Smooth muscle cell (in vitro differentiated cells): ENCODE data around the gene SEPTIN2. TPM values are rescaled to one million over a fixed set of nuclear protein-coding genes. Genes with fewer than 3 reads are reported as not detected.
"Not testable (repeated sequence)": the region's sequence is repeated elsewhere in the genome, so short reads cannot be mapped to it uniquely, and the experiment has no call there.

Experiments
- DNase-seq: peaks from one replicate; lab custom pipeline; 2025; ENCODE audit not compliant: unreplicated experiment; lab: John Stamatoyannopoulos, UW
- H2AFZ ChIP-seq: fragments of 200-600 bp; sonication (generic); 2 replicates; pipeline ENCODE4 v1.6.0; 2016; ENCODE audit warnings: antibody characterized with exemption, low read depth, mild to moderate bottlenecking
- H3F3A ChIP-seq: fragments of 200-600 bp; sonication (generic); 2 replicates; pipeline ENCODE4 v1.6.0; 2017; ENCODE audit warnings: antibody characterized with exemption, low read depth
- H3K27ac ChIP-seq: fragments of 200-600 bp; sonication (generic); 2 replicates; pipeline ENCODE4 v1.5.1; 2016; ENCODE audit warnings: low read depth, mild to moderate bottlenecking
- H3K27me3 ChIP-seq: fragments of 200-600 bp; sonication (generic); 2 replicates; pipeline ENCODE4 v1.6.1; 2016; ENCODE audit warnings: low read depth, mild to moderate bottlenecking
- H3K36me3 ChIP-seq: fragments of 200-600 bp; sonication (generic); 2 replicates; pipeline ENCODE4 v1.5.1; 2016; ENCODE audit warnings: low read depth
- H3K4me1 ChIP-seq: fragments of 200-600 bp; sonication (generic); 2 replicates; pipeline ENCODE4 v1.5.1; 2016; ENCODE audit warnings: low read depth
- H3K4me2 ChIP-seq: fragments of 200-600 bp; sonication (generic); 2 replicates; pipeline ENCODE4 v1.6.0; 2016; ENCODE audit warnings: mild to moderate bottlenecking
- H3K4me3 ChIP-seq: fragments of 200-600 bp; sonication (generic); 2 replicates; pipeline ENCODE4 v1.5.1; 2016; ENCODE audit warnings: mild to moderate bottlenecking
- H3K79me2 ChIP-seq: fragments of 200-600 bp; sonication (generic); 2 replicates; pipeline ENCODE4 v1.6.0; 2016; ENCODE audit warnings: low read depth, mild to moderate bottlenecking
- H3K9ac ChIP-seq: fragments of 200-600 bp; sonication (generic); 2 replicates; pipeline ENCODE4 v1.6.0; 2016; ENCODE audit warnings: low read depth
- H3K9me3 ChIP-seq: fragments of 200-600 bp; sonication (generic); replicated peaks from 2 replicates; pipeline ENCODE4 v1.5.1; 2016; ENCODE audit warnings: low read depth
- H4K20me1 ChIP-seq: fragments of 200-600 bp; sonication (generic); 2 replicates; pipeline ENCODE4 v1.6.0; 2016; ENCODE audit warnings: low read depth
- WGBS: methylation state at CpG from one replicate; pipeline ENCODE4 v1.1.7; 2016; ENCODE audit warnings: low lambda C conversion rate; 5-methylcytosine and 5-hydroxymethylcytosine counted together
- polyA plus RNA-seq: library from polyadenylated mRNA; unstranded; fragments of >200 nt; fragmentation: Nextera tagmentation; extraction: Ambion mirVana; gene quantifications from 2 replicates; pipeline ENCODE4 v1.2.1, GENCODE V29; 2016
- total RNA-seq: library from RNA; depleted of rRNA; stranded (reverse); fragments of >200 nt; gene quantifications from 2 replicates; pipeline ENCODE4 v1.2.3, GENCODE V29; 2014
- TF ChIP-seq, protein P1 (sequence below): fragments of 200-600 bp; sonication (generic); IDR thresholded peaks from 2 replicates; pipeline ENCODE4 v1.5.1; 2017; ENCODE audit warnings: borderline replicate concordance, mild to moderate bottlenecking, antibody characterized with exemption; ENCODE audit not compliant: insufficient read depth, poor library complexity, severe bottlenecking

SEPTIN2 gene
- total and polyA plus RNA-seq, 2 experiments from 2014 or later = 344 to 443 TPM

DNA sequence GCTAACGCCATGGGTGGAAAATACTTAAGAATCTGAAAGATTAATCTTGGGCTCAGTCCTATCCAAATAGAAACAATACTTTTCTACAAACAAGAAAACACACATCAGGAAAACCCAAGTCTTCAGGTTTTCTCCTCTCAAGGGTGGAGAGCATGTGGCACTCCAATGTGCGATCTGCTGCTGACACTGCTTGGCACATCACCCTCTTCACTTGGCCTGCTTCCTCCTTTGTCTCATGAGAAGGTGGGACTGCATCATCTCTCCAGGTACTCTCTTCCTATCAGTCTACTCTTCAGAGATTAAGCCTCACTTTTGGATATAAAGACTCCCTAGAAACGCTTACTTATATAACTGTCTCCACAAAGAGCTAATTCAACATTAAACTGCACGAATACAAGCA is 26.7 kb upstream of the SEPTIN2 start:
- Histone ChIP-seq H2AFZ (no peak overlapping the region), H3K27ac (no peak overlapping the region), H3K9ac (no peak overlapping the region), H3K4me3 (no peak overlapping the region), H3F3A (peaks cover 13% of the 10 kb centered on the region), H3K36me3 (no peaks in the 10 kb centered on the region), H3K4me1 (no peaks in the 10 kb centered on the region), H4K20me1 (peaks cover 100% of the 10 kb centered on the region), H3K79me2 (peaks cover 97% of the 10 kb centered on the region), H3K4me2 (no peak overlapping the region), H3K27me3 (no peaks in the 10 kb centered on the region), H3K9me3 (no peaks in the 10 kb centered on the region)
- TF ChIP-seq, protein P1, sequence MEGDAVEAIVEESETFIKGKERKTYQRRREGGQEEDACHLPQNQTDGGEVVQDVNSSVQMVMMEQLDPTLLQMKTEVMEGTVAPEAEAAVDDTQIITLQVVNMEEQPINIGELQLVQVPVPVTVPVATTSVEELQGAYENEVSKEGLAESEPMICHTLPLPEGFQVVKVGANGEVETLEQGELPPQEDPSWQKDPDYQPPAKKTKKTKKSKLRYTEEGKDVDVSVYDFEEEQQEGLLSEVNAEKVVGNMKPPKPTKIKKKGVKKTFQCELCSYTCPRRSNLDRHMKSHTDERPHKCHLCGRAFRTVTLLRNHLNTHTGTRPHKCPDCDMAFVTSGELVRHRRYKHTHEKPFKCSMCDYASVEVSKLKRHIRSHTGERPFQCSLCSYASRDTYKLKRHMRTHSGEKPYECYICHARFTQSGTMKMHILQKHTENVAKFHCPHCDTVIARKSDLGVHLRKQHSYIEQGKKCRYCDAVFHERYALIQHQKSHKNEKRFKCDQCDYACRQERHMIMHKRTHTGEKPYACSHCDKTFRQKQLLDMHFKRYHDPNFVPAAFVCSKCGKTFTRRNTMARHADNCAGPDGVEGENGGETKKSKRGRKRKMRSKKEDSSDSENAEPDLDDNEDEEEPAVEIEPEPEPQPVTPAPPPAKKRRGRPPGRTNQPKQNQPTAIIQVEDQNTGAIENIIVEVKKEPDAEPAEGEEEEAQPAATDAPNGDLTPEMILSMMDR = no peak
- 97% methylated on average over 4 of the region's 4 CpGs for WGBS
- no peak for DNase-seq

DNA sequence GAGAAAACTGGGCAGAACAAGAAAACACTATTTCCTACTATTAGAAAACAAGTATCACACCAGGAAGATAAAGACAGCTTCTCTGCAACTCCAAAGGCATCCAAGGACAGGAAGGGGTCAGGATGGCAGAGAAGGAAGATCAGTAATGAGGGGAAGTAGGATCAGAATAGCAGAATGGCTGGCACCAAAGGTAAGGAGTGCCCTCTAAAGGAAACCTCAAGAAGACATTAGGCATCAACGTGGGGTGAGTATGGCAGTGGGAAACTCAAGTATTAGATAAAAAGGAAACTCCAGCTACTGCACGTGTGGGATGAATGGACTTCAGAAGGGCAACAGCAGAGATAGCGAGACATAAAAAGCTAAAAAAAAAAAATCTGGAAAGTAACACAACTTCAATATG is 26.1 kb upstream of the SEPTIN2 start:
- Histone ChIP-seq H3K79me2 (peaks cover 97% of the 10 kb centered on the region), H3K4me2 (no peak overlapping the region), H3K4me3 (no peak overlapping the region), H2AFZ (no peak overlapping the region), H3K27me3 (no peaks in the 10 kb centered on the region), H3K9ac (no peak overlapping the region), H3F3A (peaks cover 8% of the 10 kb centered on the region), H3K27ac (no peak overlapping the region), H4K20me1 (peaks cover 100% of the 10 kb centered on the region), H3K9me3 (no peaks in the 10 kb centered on the region), H3K36me3 (no peaks in the 10 kb centered on the region), H3K4me1 (no peaks in the 10 kb centered on the region)
- WGBS = 67% methylated on average over 3 of the region's 3 CpGs
- no peak for DNase-seq
- TF ChIP-seq, protein P1 = no peak

DNA sequence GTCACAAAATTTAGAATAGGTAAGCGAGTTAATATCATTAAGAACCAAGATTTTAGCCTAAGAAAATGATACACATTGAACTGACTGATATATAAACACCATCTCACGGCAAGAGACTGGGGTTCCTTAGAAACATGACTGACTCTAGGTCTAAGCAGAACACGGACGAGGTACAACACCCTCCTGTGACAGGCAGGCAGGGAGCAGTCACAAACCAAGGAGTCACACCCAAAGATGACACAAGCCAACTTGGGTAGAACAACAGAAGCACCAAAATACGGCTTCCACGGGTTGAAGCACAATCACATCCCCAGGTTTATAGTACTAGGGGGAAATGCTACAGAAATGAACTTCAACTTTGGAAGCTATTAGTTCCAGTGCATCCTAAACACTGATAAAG is 24.6 kb upstream of the SEPTIN2 start:
- H3K36me3 ChIP-seq = no peaks in the 10 kb centered on the region
- no peak overlapping the region for H2AFZ ChIP-seq
- TF ChIP-seq, protein P1 = no peak
- no peak overlapping the region for H3K27ac ChIP-seq
- WGBS = 93% methylated on average over 6 of the region's 6 CpGs
- H3K4me3 ChIP-seq = no peak overlapping the region
- no peak overlapping the region for H3K9ac ChIP-seq
- H3K4me1 ChIP-seq = no peaks in the 10 kb centered on the region
- H3K4me2 ChIP-seq = no peak overlapping the region
- peaks cover 97% of the 10 kb centered on the region for H3K79me2 ChIP-seq
- peaks cover 100% of the 10 kb centered on the region for H4K20me1 ChIP-seq
- no peak for DNase-seq
- no peaks in the 10 kb centered on the region for H3K9me3 ChIP-seq
- H3K27me3 ChIP-seq = no peaks in the 10 kb centered on the region
- H3F3A ChIP-seq = peaks cover 8% of the 10 kb centered on the region

DNA sequence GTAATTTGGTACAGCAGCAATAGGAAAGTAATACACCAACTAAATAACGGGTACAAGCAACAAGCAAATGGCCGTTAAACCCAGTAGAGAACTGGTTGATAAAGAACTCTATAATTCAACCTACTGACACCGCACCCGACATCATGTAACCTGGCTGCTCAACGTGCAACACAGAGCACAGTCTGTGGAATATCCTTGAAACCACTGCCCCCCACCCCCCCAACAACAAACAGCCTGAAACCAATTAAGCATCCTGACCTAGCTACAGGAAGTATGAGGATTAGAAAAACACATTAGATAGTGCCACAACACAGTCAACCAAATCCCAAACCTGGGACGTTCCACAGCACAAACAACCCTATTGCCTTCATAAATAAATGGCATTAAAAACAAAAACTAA is 23.7 kb upstream of the SEPTIN2 start:
- H3K4me1 ChIP-seq = no peaks in the 10 kb centered on the region
- H3K9me3 ChIP-seq = no peaks in the 10 kb centered on the region
- H3K27ac ChIP-seq = no peak overlapping the region
- no peaks in the 10 kb centered on the region for H3K36me3 ChIP-seq
- H3K9ac ChIP-seq = no peak overlapping the region
- no peak overlapping the region for H2AFZ ChIP-seq
- H3K4me2 ChIP-seq = no peak overlapping the region
- H3K79me2 ChIP-seq = peaks cover 98% of the 10 kb centered on the region
- no peak for DNase-seq
- H4K20me1 ChIP-seq = peaks cover 100% of the 10 kb centered on the region
- H3K4me3 ChIP-seq = no peak overlapping the region
- H3K27me3 ChIP-seq = no peaks in the 10 kb centered on the region
- WGBS = 89% methylated on average over 6 of the region's 6 CpGs
- TF ChIP-seq, protein P1 = no peak
- H3F3A ChIP-seq = peaks cover 11% of the 10 kb centered on the region

DNA sequence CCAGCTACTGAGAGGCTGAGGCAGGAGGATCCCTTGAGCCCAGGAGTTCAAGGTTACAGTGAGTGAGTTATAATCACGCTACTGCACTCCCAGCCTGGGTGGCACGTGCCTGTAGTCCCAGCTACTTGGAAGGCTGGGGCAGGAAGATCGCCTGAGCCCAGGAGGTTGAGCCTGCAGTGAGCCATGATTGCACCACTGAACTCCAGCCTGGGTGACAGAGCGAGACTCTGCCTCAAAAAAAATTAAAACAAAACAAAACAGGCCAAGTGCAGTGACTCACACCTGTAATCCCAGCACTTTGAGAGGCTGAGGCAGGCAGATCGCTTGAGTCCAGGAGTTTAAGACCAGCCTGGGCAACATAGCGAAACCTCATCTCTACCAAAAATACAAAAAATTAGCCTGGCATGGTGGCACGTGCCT is 22.3 kb upstream of the SEPTIN2 start:
- H3K27me3 ChIP-seq, H3K9me3 ChIP-seq, H3K9ac ChIP-seq, H3K4me1 ChIP-seq, H3K4me2 ChIP-seq, H3K4me3 ChIP-seq, H3K36me3 ChIP-seq, DNase-seq, H2AFZ ChIP-seq: not testable (repeated sequence)
- 62% methylated on average over 7 of the region's 7 CpGs for WGBS
- H4K20me1 ChIP-seq = peaks cover 99% of the 10 kb centered on the region
- peaks cover 98% of the 10 kb centered on the region for H3K79me2 ChIP-seq
- H3F3A ChIP-seq = peaks cover 11% of the 10 kb centered on the region
- peak overlapping the region; percentile 0 for H3K27ac ChIP-seq
